ENCODE results near the gene CRIM1.

Gene CRIM1

DNA sequence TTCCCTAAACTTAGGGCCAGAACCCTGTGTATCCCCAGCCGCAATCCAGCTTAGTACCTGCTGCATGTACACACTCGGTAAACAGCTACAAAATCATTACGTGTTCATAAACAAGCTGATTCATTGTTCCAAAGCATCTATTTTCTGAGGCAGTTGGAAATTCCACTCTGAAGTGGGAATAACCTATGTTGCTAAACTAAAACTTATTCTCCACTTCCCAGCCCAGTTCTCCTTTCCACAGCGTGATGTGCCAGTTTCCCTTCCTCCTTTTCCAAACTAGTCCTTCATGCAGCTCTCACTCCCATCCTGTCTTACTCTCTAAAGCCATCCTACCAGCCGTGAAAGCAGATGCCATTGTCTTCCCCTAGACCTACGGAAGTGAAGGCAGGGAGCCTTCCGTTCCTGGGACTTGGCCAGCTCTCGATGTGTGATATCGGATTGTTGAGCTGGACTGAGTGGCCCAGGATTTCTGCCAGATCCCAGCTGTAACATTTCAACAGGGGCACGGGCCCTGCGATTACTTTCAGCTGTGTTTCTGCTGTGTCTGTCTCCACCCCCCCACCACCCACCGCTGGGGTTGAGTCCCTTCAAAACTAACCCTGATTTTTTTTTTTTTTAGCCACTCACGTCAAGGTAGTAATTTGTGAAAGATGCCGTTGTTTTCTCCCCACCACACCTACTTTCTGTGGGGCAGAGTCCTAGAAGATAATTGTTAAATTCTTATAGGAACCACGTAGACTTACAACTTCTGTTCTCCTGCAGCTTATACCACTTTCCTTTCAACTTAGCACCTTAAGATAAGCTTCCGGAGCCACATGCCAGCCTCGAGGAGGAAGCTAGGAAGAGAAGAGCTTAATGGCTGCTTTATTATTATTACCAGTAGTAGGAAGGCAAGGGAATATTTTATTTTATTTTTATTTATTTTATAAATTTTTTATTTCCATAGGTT, 100.9 kb downstream of the CRIM1 start:
- no peak for DNase-seq (ENCODE audit: low read depth in 2 of 2)

DNA sequence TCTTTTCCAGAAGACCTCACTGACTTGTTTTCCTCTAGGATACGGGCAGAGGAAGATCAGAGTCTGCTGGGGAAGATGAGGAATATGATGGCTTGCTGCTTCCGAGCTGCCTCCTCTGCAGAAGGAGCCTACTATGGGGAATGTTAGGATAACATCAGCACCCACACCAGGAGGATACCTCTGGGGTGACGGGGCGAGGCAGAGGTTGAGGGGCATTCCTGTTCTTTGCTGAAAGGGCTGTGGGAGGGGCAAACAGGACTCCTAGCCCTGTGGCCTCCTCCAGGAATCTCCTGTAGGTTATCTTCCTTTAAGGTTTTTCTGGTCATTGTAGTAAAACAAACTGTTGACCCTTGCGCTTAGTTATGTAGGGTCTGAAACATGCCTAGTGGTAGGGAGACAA, 102.5 kb downstream of the CRIM1 start:
- no peak for DNase-seq (ENCODE audit: low read depth in 2 of 2)

DNA sequence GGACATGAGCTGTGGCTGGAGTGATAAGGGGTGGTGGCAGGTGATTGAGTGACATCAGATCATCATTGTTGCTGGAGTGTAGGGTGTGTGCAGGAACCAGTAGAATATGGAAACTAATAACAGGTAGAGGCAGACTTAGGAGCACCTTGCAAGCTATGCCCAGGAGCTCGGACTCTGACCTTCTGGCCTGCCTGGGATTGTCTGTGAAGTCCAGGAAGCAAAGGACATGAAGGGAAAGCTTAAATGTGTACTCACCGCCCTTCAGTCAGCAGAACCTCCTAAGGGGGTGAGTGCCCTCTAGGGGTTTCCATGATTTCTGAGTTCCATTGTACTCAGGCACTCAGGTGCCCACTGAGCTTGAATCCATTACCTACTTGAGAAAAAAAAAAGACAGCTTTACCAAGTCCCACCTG, 104.2 kb downstream of the CRIM1 start:
- DNase-seq (ENCODE audit: low read depth in 2 of 2): no peak

DNA sequence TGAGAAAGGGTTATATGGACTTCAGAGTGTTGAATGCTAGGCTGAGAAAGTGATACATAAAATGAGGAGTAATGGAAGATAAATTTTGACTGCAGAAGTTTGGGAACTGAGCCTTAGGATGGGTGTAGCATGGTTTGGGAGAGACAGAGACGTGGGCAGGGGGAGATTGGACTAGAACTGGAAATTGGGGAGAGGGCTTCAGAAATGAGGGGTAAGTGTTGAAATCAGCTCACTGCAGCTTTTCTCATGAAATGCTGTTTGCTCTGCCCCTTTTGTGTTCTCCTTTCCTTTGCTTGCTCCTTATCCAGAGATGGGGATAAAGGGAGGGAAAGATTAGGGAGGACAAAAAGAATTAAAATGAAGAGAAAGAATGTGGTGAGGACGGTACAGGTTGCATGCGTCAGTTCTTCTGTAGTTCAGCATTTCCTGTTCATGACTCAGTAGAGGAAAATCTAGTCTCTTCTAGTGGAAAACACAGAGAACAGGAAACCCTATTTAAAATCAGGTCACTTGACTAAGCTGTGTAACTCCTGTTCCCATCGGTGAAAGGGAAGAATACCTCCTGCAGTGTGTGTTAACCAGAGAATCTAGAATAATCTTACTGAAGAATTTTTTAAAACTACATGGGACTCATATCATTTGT, 105.6 kb downstream of the CRIM1 start:
- no peak for DNase-seq (ENCODE audit: low read depth in 2 of 2)

DNA sequence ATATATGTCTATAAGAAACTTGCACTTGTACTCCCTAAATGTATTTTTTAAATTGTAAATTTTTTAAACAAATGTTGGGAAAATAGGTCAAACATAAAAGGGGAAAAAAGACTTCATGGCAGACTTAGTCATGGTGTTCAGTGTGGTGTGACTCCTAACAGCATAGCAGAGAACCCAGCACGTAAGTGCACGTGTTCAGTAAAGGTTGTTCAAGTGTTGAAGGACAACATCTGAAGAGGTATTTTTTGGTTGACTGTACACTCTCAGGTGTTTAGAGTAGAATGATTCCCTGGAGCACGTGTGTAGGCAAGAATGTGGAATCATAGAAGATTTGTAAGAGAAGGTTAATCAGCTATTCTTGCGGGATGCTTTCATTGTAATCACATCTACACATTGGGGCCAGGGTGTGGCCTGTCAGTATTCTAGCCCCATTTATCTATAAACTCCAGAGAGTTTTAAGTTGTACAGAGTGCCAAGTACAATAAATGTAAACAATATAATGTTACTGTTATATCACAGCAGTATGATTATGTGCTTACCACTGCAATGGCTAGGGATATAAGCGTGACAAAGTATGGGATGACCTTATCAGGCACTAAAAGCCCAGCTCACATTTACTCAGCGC, 106.8 kb downstream of the CRIM1 start:
- DNase-seq (ENCODE audit: low read depth in 2 of 2): no peak

DNA sequence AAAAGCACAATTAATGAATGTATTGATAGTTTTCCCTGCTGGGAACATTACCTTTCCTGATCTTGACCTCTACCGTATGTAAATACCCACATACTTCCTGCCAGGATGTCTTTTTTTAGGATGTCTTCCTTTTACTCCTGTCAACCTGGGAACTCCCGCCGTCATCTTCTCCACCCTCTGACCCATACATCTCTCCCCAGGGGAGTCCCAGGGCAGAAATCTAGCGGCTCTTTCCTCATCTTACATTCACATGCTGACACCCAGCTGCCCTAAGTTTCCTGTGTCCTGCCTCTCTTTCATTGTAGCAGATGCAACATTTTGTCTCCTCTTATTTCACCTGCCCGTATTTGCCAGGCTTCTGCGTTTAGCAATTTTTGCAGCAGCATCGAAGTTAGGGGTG, 107.8 kb downstream of the CRIM1 start:
- DNase-seq (ENCODE audit: low read depth in 2 of 2): no peak

DNA sequence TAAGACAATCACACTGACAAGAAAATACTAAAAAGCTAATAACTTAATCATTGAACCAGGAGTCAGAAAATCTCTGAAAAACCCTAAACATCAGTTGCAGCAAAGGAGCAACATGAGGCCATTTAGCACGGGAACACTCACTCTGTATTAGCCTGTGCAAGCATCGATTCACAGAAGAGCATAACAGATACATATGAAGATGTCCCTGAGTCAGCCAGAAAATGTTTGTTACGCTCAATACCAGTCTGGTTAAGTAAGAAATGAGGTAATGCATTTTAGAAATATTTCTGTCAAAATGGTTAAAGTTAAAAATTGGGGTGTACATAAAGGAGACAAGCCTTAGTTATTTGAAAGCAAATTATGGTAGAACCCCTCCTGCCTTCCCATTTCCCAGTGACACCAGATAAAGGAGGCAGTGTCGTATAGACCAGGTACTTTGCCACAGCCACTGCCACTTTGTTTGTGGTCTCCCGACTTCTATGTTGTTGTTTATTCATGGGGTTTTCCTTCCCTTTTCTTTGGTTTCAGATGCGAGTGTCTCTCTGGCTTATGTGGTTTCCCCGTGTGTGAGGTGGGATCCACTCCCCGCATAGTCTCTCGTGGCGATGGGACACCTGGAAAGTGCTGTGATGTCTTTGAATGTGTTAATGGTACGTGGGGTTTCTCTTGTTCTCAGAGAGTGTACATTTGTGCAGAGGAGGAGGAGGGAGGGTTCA, 108.6 kb downstream of the CRIM1 start:
- DNase-seq (ENCODE audit: low read depth in 2 of 2): no peak

DNA sequence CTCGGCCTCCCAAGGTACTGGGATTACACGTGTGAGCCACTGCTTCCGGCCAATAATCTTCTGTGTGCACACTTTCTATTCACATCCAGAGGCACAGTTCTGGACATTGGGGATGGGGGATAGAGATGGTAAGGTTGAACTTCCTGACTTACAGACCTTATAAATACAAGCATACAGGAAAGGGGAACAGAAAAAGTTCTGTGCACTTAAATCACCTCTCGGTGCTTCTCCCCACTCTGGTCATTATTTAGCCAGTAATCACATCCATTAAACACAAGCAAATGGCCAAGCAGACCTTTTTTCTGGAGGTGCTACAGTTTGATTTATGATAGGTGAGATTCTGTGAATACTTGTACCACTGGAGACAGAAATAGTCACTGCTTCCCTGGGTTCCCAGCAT, 110.6 kb downstream of the CRIM1 start:
- no peak for DNase-seq (ENCODE audit: low read depth in 2 of 2)

DNA sequence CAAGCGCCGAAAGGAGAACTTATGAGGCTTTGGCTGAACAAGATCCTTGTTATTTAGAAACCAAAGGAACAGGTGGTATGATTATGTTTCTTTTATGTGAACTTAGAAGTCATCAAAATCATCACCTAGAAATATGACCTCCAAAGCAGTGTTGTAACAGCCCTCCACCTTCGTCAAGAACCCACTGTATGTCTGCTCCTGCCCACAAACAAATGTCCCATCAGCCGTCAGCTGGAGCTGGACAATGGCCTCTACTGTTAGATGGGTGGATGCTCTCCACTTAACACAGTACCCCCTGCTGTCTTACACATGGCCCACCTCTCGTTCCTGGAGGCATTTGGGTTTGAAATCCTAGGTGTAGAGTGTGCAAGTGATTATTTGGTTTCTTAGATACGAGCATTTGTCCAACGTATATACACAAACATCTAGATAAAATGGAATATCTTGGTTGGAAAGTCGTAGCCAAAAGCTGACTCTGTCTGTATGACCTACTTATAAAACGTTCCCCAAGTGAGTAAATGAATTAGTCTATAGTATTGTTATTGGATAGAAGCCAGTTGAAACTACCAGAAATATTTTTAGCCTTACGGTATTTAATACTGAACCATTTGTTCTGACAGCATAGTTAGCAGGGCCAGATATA, 113.0 kb downstream of the CRIM1 start:
- DNase-seq (ENCODE audit: low read depth in 2 of 2): no peak

DNA sequence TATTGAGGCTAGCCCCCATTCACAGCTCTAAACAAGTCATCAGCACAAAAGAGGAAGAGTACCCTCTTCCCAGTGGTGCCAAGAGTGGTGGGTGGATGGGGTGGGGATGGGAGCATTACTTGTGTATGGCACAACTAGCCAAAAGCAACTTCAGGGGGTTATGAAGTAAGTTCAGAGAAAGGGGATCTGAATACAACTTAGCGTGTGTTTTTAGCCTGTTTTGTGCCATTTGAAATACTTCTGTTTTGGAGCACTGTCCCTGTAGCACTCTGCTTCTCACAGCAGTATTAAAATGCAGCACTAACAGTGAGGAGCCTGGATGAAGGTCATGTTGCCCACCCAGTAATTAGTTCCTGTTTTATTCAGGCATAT, 113.5 kb downstream of the CRIM1 start:
- no peak for DNase-seq (ENCODE audit: low read depth in 2 of 2)

DNA sequence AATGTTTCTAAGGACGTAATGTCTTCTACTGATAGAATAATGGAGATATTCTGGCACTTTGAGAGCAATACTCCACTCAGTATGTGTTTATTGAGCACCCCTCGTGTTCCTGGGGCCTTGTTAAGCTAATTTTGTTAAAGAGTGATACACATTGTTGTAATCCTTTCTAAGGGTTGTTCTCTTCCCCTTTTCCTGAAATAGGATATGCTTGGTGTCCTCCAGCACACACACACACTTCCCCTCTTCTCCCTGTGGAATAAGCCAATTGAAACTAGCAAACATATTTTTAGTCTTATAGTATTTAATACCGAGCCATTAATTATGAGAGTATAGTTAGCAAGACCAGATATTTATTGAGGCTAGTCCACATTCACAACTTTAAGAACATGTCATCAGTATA, 114.1 kb downstream of the CRIM1 start:
- DNase-seq (ENCODE audit: low read depth in 2 of 2): no peak

DNA sequence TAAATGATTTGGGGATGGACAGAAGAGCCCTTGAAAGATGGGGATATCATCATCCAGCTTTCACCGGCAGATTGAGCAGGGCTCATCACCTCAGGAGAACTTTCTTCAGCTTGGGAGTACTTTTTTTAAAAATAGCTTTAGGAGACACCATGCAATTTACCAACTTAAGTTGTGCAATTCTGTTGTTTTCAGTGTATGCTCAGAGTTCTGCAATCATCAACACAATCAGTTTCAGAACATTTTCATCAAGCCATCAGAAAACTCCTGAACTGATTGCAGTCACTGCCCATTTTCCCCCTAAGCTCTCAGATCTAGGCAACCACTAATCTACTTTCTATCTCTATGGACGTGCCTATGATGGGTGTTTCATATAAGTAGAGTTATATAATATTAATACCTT, 117.7 kb downstream of the CRIM1 start:
- DNase-seq (ENCODE audit: low read depth in 2 of 2): no peak

DNA sequence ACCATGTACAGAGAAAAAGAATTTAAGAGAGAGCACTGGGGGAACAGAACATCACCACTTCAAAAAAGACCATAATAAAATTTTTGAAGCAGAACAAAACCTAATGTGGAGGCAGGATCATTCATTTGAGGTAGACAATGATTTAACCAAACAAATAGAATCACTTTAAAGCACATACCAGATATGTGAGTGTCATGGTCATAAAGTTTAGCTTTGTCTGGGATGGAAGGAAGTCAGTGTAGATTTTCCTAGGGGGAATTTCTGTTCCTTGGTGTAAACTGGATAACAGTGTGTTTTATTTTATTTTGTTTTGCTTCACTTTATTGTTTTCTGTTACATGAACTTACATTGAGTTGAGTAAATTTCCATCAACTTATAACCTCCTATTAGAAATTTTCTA, 120.8 kb downstream of the CRIM1 start:
- DNase-seq (ENCODE audit: low read depth in 2 of 2): no peak

DNA sequence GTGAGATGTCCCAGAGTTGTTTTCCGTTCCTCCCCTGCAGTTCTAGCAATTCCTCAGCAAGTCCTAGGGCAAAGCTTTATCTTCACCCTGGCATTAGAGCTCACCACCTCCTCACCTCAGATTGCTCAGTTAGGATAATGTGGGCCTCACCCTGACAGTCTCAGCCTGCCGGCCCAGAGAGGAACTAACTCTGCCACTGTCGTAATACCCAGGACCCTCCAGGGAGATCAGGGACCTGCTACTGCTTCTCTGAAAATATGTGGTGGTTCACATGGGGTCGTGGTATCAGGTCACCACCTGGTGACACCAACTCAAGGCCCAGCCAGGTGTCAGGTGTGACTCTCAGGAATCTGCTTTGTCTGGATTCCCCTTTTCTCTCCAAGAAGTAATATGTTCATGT, 121.7 kb downstream of the CRIM1 start:
- DNase-seq (ENCODE audit: low read depth in 2 of 2): no peak

DNA sequence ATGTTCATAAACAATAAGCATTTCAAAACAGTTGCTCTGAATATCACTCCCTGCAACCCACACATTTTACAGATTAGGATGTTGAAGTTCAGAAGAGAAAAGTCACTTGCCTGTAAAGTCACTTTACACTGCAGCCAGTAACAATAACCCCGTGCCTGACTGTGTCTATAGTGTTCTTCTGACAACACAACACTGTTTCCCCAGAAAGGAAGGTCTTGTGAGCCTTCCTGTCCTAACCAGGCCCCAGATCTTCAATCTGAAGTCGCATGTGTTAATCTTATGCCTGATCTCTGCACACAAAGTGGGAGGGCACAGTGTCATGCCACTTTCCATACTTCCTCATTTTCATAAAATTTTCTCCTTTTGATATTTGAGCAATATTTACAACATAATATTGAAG, 122.2 kb downstream of the CRIM1 start:
- no peak for DNase-seq (ENCODE audit: low read depth in 2 of 2)

DNA sequence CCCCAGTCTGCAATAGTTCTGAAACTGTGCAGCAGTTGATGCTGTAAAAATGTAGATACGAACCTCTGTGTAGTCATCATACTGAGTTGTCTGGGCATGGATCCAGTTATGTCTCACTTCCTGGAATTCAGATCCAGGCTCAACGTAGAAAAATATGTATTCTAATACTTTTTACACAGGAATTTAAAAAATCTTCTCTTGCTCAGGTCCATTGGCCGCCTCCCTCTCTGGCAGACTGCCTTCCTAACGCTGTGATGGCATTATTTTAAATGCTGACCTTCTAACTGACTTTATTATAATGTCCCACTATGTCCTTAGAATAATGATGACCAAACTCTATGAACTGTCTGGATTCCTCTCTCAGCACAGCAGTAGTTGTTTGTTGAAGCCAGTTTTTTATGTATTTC, 122.8 kb downstream of the CRIM1 start:
- no peak for DNase-seq (ENCODE audit: low read depth in 2 of 2)

DNA sequence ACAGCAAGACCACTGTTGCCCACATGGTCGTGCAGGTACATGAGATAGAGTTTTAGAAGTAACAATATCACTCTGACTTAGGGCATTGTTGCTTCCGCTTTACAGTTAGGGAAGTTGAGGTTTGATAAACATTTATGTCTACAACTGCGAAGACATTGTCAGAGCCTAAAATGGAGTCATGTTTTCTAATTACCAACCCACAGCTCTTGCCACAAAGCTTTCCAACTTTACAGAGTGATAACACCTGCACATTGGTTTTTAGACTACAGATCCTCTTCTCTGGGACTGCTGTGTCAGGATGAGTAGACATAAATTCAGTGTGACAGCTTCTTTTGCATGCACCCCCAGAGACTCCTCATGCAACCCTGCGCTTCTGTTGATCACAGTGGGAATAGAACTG, 123.4 kb downstream of the CRIM1 start:
- no peak for DNase-seq (ENCODE audit: low read depth in 2 of 2)

DNA sequence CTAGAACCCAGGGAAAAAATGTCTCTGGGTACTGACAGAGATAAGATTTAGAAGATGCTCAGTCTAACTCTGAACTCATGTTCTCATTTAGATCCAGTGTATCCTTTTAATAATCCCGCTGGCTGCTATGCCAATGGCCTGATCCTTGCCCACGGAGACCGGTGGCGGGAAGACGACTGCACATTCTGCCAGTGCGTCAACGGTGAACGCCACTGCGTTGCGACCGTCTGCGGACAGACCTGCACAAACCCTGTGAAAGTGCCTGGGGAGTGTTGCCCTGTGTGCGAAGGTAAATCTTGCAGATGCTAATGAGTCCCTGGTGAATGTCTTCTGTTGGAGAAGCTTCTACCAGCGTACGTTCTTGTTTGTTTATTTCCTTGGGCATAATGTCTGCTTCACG, 123.8 kb downstream of the CRIM1 start:
- no peak for DNase-seq (ENCODE audit: low read depth in 2 of 2)

DNA sequence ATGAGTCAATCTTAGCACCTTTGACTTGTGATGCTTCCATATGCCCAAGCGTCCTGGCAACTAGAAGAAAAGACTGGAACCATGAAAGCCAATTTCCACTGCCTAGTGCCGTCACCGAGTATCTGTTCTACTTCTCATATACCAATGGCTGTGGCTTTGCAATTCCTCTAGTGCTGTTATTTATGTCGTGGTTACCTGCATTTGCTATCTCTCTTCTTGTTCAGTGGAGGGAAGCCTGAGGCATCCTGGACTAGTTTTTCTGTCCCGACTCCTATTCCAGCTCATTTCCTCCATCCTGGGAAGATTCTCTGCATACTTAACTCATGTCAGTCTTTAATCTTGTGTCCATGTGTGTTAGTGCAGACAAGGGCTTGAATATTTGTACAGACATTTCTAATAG, 124.5 kb downstream of the CRIM1 start:
- no peak for DNase-seq (ENCODE audit: low read depth in 2 of 2)

DNA sequence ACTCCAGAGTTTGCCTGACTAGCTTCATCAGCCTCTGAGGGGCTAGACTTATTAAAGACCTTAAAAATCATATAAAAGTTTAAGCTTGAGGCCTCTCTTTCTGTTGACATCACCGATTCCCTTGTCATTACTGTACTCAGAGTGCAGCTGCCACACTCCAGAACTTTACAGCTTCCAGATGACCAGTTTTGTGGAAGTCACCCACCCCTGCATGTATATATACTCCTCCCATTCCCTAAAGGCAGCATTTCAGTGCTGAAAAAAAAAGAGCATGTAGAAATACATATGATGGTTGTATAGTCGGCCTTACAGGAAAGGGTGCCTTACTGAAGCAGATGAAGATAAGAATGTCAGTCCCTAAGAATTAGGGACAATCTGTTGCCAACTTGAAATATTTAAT, 125.1 kb downstream of the CRIM1 start:
- no peak for DNase-seq (ENCODE audit: low read depth in 2 of 2)

DNA sequence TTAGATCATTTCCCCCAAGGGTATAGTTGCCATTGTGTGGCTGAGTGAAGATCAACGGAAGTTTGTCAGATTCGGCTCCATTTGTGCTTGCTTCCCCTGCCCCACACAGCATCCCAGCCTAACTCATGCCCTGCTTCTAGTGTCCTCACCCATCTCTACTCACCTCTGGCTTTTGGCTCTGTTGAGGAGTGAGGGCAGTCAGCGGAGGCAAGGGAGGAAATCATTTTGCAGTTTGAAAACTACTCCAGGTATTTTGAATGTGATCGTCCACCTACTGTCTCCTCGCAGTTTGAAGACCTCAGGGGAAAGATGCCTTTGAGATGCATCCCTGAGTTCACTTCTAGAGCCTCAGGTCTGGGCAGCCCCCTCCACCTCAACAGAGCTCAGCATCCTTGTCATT, 126.1 kb downstream of the CRIM1 start:
- no peak for DNase-seq (ENCODE audit: low read depth in 2 of 2)

Data from stimulated activated CD8-positive, alpha-beta memory T cell treated with anti-CD3 and anti-CD28 coated beads, Interleukin-15, amount 100 ng/mL, for 4 hours (primary cell).